H1 (cell line): ENCODE results near the gene ADAMTSL2. TPM values are rescaled to one million over a fixed set of nuclear protein-coding genes. Genes with fewer than 3 reads are reported as not detected.

ENCODE experiments used
- GABPA ChIP-seq: IDR thresholded peaks from 2 replicates; pipeline ENCODE4 v1.6.1; 2011; ENCODE audit warnings: mild to moderate bottlenecking, low read length, moderate library complexity, borderline replicate concordance; ENCODE audit not compliant: insufficient read depth
- SIN3A ChIP-seq, 2 experiments: IDR thresholded peaks in 1 of 2; conservative IDR thresholded peaks in 1 of 2; 2 replicates each; pipeline ENCODE4 v1.6.1; 2011 to 2012; ENCODE audit warnings: low read length in 2 of 2, improper control_type of control experiment in 1 of 2, low read depth in 1 of 2, mild to moderate bottlenecking in 1 of 2
- polyA plus RNA-seq, 7 experiments: library from polyadenylated mRNA; depleted of rRNA in 3 of 7; stranded (reverse) in 5 of 7; unstranded in 2 of 7; fragments of >200 nt in 5 of 7; fragments of 200-250 nt in 2 of 7; gene quantifications; 1 replicate in 5 of 7; 2 replicates in 1 of 7; 4 replicates in 1 of 7; pipeline versions ENCODE4 v1.2.1 to v1.2.3, GENCODE V29; 2011 to 2013; ENCODE audit warnings: missing spikeins in 2 of 7, mixed read lengths in 2 of 7
- total RNA-seq: library from RNA; stranded (reverse); fragmentation: NEBNext Ultra II Directional; extraction: Animal tissue kit (Norgen Biotek cat#: 25700); gene quantifications from 2 replicates; pipeline ENCODE4 v1.2.1, GENCODE V29; 2021

The ADAMTSL2 gene
- total and polyA plus RNA-seq, 2 of the 8 experiments (the other 6 are each of a cell fraction or from before 2014, with no cell fraction given), result 0.74 to 0.76 TPM

DNA sequence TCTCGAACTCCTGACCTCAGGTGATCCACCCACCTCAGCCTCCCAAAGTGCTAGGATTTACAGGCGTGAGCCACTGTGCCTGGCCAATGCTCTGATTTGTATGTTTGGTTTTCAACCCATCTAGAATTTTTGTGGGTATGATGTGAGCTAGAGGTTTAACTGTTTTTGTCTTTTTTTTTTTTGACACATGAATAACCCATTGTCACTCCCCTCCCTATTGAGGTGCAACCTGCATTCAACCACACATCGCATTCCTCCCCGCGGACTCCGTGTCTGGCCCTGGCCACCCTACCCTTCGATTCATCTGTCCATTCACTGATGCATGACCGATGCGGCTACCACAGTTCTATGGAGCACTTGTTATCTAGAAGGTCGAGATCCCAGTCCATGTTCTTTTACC, 84.2 kb downstream of the ADAMTSL2 start (continued):
- TF ChIP-seq SIN3A (conservative IDR thresholded peaks at IDR 0.05 in 1 of 2, IDR thresholded peaks at IDR 0.05 in 1 of 2; ENCODE audit: low read depth in 1 of 2, low read length in 2 of 2), result no peak
- no peak for TF ChIP-seq GABPA
- TF ChIP-seq, all 59 proteins: peak for 0
